ENCODE results near the gene SOAT2.

The SOAT2 gene, protein sequence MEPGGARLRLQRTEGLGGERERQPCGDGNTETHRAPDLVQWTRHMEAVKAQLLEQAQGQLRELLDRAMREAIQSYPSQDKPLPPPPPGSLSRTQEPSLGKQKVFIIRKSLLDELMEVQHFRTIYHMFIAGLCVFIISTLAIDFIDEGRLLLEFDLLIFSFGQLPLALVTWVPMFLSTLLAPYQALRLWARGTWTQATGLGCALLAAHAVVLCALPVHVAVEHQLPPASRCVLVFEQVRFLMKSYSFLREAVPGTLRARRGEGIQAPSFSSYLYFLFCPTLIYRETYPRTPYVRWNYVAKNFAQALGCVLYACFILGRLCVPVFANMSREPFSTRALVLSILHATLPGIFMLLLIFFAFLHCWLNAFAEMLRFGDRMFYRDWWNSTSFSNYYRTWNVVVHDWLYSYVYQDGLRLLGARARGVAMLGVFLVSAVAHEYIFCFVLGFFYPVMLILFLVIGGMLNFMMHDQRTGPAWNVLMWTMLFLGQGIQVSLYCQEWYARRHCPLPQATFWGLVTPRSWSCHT

DNA sequence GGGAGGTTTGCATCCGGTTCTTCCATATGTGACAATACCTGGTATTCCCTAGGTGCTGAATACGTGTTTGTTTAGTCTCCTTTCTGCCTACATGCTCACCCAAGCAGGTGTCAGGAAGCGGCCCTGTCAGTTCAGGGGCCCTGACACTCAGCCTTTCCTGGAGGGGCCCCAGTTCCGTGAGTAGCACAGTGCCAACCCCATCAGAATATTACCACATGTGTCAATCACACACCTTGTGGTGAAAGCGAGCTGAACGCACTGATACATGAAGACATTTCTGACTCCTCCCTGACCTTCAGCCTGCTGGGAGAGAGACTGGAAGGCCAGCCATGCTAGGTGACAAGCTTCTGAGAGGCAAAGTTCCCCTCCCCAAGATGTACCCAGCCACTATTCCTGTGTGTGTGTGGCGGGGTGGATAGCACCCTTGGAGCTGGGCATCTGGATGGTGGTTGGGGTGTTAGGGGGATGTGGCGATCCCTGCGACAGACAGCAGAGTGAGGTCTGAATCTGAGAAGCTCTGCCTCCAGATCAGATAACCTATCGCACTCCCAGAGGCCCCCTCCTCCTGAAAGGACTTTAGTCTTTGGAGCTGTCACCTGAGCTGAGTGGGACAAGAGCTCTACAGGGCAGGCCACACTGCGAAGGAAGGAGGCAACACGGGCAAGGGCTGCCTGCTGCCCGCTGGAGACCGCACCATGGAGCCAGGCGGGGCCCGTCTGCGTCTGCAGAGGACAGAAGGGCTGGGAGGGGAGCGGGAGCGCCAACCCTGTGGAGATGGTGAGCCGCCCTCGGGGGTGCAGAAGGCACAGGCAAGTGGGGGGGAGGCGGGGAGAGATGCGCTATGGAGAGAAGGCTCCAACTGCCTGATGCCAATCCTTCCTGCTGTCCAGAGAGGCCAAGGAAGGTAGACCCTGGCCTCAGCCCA, at the start of gene SOAT2:
Gene SOAT2, plus strand, starts transcription at position 604 of the 925 bp plus-strand sequence. Its CDS starts 92 bp downstream, at position 696.
- DNase-seq = peak; percentile 71
- peak; percentile 91 for ATAC-seq

DNA sequence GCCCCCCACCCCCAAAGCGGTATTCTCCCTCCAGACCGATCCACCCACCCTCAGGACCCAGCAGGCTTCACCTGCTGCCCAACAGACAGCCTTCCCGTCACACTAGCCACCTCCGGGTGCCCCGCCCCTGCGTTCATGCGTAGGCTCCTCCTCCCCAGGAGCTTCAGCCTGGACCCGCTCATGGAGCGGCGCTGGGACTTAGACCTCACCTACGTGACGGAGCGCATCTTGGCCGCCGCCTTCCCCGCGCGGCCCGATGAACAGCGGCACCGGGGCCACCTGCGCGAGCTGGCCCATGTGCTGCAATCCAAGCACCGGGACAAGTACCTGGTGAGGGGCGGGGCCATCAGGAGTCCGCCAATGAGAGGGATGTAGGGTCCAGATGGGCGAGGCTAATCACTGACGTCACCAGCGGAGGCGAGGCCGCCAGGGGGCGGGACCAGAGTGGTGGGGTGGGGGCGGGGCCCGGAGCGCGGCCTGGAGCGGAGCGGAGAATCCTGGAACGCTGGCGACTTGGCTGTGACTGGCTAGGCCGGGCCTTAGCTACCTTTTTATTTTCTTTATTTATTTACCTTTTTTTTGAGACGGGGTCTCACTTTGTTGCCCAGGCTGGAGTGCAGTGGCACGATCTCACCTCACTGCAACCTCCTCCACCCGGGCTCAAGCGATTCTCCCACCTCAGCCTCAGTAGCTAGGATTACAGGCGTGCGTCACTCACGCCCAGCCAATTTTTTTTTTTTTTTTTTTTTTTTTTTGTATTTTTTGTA, 49.0 kb upstream of the SOAT2 start:
- ATAC-seq (peak; percentile 90), DNase-seq (peak; percentile 93)

DNA sequence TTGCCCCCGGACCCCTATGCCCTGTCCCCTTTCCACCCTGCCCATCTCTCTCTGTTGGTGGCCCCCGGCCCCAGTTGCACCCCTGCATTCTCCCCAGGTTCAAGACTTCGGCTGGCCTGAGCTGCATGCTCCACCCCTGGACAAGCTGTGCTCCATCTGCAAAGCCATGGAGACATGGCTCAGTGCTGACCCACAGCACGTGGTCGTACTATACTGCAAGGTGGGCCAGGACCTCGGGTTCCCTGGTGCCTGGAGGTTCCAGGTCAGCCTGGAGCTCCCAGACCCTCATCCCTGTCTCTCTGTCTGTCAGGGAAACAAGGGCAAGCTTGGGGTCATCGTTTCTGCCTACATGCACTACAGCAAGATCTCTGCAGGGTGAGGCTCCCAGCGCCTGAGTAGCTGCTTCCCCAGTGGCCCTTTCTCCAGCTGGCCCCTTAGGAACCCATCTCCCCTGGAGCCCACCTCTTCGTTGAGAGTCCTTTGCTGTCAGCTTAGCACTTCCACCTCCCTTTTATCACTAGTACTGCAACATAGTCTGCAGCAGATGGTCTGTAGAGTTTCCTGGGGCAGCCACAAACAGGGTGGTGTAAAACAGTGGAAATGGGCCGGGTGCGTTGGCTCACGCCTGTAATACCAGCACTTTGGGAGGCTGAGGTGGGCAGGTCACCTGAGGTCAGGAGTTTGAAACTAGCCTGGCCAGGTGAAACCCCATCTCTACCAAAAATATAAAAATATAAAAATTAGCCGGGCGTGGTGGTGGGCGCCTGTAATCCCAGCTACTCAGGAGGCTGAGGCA, 47.6 kb upstream of the SOAT2 start:
- DNase-seq = no peak
- ATAC-seq = no peak

DNA sequence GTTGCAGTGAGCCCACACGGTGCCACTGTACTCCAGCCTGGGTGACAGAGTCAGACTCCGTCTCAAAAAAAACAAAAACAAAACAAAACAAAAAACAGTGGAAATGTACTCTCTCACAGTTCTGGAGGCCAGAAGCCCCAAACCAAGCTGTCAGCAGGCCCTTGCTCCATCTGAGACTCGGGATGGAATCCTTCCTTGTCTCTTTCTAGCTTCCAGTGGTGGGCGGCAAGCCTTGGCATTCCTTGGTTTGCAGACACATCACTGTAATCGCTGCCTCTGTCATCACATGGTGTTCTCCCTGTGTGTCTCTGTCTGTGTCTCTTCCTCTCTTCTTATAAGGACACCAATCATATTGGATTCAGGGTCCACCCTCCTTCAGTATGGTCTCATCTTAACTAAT, 47.0 kb upstream of the SOAT2 start:
- DNase-seq = no peak
- ATAC-seq = no peak

DNA sequence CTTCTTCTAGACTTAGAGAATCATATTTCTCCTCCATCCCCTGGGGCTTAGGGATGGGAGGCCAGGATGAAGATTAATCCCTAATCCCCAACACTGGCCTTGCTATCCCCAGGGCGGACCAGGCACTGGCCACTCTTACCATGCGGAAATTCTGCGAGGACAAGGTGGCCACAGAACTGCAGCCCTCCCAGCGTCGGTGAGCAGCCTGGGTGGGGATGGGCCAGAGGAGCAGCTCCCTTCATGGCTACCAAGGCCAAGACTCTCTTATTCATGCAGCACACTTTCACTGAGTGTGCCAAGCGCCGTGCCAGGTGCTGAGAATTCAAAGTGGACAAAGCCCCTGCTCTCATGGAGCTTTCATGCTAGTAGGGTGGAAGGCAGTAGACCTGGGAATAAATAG, 46.4 kb upstream of the SOAT2 start:
- DNase-seq (no peak), ATAC-seq (no peak)

DNA sequence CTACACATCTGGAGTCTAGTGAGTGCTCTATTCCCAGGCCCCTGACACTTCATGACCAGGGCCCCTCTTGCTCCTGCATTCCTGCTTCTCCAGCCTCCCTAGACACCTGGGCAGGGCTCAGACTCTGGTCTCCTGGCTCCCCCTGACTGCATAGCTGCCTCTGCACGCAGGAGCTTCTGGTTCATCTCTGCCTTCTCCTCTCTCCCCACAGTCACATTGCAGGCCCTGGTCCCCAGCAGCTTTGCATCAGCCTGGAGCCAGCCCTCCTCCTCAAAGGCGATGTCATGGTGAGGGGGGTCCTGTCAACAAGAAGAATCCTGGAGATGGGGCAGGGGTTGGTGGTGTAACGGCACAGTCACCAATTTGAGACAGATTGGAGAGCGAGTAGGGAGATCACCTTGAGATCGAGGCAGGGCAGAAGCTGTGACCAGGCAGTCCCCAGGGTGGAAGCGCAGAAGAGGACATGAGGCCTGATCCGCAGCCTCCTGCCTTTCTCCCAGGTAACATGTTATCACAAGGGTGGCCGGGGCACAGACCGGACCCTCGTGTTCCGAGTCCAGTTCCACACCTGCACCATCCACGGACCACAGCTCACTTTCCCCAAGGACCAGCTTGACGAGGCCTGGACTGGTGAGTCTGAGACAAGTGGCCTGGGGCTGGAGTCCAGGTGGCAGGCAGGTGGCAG, 45.3 kb upstream of the SOAT2 start:
- no peak for ATAC-seq
- no peak for DNase-seq

DNA sequence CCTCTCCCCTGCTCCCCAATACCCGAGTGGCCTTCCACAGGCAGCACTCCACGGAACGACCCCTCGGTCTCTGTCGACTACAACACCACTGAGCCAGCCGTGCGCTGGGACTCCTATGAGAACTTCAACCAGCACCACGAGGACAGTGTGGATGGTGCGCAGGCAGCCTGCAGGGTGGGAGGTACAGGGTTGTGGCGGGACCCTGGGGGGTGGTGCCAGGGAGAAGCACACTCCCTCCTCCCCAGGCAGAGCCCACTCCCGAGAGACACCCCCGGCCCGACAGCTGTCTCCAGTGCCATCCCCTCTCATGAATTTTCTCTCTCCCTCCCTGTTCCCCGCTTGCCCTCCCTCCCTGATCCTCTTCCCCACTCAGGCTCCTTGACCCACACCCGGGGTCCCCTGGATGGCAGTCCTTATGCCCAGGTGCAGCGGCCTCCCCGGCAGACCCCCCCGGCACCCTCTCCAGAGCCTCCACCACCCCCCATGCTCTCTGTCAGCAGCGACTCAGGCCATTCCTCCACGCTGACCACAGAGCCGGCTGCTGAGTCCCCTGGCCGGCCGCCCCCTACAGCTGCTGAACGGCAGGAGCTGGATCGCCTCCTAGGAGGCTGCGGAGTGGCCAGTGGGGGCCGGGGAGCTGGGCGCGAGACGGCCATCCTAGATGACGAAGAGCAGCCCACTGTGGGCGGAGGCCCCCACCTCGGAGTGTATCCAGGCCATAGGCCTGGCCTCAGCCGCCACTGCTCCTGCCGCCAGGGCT, 44.4 kb upstream of the SOAT2 start:
- no peak for DNase-seq
- ATAC-seq = no peak

DNA sequence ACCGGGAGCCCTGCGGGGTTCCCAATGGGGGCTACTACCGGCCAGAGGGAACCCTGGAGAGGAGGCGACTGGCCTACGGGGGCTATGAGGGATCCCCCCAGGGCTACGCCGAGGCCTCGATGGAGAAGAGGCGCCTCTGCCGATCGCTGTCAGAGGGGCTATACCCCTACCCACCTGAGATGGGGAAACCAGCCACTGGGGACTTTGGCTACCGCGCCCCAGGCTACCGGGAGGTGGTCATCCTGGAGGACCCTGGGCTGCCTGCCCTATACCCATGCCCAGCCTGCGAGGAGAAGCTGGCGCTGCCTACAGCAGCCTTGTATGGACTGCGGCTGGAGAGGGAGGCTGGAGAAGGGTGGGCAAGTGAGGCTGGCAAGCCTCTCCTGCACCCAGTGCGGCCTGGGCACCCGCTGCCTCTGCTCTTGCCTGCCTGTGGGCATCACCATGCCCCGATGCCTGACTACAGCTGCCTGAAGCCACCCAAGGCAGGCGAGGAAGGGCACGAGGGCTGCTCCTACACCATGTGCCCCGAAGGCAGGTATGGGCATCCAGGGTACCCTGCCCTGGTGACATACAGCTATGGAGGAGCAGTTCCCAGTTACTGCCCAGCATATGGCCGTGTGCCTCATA, 43.7 kb upstream of the SOAT2 start:
- ATAC-seq (no peak), DNase-seq (no peak)

DNA sequence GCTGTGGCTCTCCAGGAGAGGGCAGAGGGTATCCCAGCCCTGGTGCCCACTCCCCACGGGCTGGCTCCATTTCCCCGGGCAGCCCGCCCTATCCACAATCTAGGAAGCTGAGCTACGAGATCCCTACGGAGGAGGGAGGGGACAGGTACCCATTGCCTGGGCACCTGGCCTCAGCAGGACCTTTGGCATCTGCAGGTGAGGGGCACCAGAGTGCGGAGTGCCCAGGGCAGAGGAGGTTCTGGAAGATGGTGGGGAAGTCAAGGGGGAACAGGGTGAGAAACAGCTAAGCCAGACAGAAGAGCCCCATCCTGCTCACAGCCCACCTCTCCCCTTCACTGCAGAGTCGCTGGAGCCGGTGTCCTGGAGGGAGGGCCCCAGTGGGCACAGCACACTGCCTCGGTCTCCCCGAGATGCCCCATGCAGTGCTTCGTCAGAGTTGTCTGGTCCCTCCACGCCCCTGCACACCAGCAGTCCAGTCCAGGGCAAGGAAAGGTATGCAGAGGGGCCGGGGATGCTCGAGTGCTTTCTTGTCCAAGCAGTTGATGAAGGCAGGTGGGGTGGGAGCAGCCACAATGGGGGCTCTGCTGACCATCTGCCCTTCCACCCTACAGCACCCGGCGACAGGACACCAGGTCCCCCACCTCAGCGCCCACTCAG, 43.1 kb upstream of the SOAT2 start:
- DNase-seq (no peak), ATAC-seq (no peak)

DNA sequence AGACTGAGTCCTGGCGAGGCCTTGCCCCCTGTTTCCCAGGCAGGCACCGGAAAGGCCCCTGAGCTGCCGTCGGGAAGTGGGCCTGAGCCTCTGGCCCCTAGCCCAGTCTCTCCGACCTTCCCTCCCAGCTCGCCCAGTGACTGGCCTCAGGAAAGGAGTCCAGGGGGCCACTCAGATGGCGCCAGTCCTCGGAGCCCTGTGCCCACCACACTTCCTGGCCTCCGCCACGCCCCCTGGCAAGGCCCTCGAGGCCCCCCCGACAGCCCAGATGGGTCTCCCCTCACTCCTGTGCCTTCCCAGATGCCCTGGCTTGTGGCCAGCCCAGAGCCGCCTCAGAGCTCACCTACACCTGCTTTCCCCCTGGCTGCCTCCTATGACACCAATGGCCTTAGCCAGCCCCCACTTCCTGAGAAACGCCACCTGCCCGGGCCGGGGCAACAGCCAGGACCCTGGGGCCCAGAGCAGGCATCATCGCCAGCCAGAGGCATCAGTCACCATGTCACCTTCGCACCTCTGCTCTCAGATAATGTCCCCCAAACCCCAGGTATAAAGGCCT, 42.5 kb upstream of the SOAT2 start:
- ATAC-seq = no peak
- DNase-seq = no peak

DNA sequence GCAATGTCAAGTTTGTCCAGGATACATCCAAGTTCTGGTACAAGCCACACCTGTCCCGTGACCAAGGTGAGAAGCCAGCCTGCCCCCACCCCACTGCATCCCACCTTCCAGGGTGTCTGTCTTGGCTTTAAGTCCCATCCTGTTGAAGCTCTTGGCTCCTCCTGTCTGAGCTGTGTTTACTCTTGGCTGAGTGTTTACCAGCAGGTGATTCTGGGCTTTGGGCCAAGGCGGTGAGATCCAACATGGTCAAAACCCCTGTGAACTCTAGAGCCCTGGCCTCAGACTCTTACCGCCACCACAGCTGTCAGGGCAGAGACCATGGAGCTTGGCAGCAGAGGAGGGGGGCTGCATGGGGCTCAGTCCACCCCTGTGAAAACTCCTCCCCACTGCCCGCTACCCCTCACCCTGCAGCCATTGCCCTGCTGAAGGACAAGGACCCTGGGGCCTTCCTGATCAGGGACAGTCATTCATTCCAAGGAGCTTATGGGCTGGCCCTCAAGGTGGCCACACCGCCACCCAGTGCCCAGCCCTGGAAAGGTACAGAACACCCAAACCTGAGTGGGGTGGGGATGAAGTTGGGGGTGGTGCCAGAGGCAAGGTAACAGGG, 41.8 kb upstream of the SOAT2 start:
- ATAC-seq (peak; percentile 15), DNase-seq (no peak)

DNA sequence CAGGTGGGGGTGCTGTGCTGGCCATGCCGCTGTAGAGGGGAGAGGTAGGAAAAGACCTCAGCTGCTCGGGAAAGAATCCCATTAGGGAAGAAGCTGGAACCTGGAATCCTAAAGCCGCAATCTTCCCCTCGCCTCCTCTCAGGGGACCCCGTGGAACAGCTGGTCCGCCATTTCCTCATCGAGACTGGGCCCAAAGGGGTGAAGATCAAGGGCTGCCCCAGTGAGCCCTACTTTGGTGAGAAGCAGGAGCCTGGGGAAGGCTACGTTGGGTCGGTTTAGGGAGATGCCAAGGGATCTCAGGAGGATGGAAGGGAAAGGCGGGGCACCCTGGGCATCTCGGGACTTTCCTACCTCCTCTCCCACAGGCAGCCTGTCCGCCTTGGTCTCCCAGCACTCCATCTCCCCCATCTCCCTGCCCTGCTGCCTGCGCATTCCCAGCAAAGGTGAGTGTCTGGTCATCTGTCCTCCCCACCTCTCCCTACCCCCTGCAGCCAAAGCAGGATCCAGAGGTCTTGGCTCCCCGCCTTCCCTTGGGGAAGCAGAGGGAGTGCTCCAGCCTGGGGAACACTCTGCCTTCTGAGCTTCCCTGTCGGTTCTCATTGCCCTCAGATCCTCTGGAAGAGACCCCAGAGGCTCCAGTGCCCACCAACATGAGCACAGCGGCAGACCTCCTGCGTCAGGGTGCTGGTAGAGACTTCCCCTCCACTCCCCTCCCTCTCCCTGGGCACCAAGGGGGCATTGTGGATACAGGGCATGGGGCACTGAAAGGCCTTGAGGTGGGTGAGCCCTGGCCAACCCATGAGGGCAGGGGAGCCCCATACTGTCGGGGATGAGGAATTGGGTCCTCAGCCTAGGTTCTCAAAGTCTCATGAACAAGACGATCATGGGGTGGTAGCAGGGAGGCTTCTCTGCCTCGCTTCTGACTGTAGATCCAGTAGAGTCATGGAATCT, 41.0 kb upstream of the SOAT2 start:
- ATAC-seq (no peak), DNase-seq (no peak)

DNA sequence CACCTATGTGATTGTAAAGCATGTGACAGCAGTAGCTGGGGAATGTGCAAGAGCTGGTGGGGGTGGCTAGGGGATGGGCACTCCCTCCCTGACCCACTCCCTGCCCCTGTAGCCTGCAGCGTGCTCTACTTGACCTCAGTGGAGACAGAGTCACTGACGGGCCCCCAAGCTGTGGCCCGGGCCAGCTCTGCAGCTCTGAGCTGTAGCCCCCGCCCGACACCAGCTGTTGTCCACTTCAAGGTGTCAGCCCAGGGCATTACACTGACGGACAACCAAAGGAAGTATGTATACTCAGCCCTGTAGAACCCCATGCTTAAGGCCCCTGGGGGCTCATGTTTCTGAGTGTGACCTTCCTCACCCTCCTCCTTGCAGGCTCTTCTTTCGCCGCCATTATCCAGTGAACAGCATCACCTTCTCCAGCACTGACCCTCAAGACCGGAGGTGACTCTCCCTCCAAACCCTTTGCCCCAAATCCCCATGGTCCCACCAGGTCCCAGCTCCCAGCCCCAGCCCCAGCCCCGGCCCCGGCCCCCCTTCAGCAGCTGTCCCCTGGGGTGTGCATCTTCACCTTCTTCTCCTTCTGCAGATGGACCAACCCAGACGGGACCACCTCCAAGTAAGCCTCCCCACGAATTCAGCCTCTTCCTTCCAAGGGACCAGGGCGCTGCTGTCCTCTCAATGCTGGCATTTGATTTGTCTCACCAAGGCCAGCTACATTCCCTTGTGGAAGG, 40.1 kb upstream of the SOAT2 start:
- ATAC-seq (no peak), DNase-seq (no peak)

DNA sequence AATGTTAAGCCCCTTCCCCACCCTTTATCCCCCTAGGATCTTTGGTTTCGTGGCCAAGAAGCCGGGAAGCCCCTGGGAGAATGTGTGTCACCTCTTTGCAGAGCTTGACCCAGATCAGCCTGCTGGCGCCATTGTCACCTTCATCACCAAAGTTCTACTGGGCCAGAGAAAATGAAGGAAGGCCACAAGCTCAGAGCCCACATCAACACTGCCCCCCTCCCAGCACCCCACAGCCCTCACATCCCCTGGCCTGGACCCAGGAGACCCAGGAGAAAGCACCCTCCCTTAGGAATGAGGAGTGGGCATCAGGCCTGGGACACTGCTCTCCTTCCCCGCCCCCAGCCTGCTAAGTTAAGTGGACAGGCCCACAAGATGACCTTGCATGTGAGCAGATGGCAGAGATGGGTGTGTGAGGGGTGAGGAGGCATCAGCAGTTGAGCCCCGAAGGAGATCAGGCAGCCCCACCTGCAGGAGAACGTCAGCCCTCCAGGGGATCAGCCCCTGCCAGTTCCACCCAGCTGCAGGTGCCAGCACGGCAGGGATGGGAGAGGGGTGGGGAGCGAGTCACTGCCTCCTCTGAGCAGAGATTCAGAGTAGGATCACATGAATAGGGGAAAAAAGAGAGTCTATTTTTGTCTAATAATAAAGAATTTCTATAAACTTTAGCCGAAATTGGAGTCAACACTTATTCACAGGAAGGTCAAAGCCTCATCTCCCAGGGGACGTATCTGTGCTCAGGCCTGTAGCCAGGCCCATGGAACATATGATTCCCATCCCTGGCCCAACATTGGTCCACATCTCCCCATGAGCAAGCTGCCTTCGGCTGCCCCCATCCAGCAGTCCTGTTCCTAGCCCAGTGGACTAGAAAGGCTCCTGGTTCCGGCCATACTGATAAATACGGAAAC, 39.3 kb upstream of the SOAT2 start:
- no peak for ATAC-seq
- no peak for DNase-seq
